ENCODE results near the gene SRSF10. TPM values are rescaled to one million over a fixed set of nuclear protein-coding genes. Genes with fewer than 3 reads are reported as not detected.

Gene SRSF10
- polyA plus RNA-seq, 3 donors, result 66.6 to 76.2 (median 75.6) TPM

- H3K4me2 ChIP-seq (replicated peaks; ENCODE audit: extremely low read depth, low read length, poor library complexity, severe bottlenecking), result no peak overlapping the region
- WGBS (ENCODE audit: insufficient coverage), result 87% methylated on average over 5 of the region's 20 CpGs
- no peaks in the 10 kb centered on the region for H4K20me1 ChIP-seq (ENCODE audit: insufficient read depth, low read length)
These were observed 38.8 kb upstream of the SRSF10 start for GRCh38 chr1:24018611-24019580.

More at GRCh38 chr1:24018611-24019580, 38.8 kb upstream of the SRSF10 start:
- Histone ChIP-seq H3K4me3 (replicated peaks in 1 of 3; ENCODE audit: low read depth in 2 of 3, low read length in 3 of 3) (no peak overlapping the region), H3K9ac (ENCODE audit: insufficient read depth, low read length, poor library complexity, severe bottlenecking) (no peak overlapping the region), H3K4me1 (ENCODE audit: control insufficient read depth in 1 of 2, insufficient read depth in 2 of 2, low read length in 2 of 2) (no peaks in the 10 kb centered on the region), H3K36me3 (replicated peaks in 1 of 2; ENCODE audit: control insufficient read depth in 1 of 2, insufficient read depth in 2 of 2, low read length in 2 of 2) (no peaks in the 10 kb centered on the region), H2AFZ (ENCODE audit: insufficient read depth, low read depth, low read length, poor library complexity, severe bottlenecking) (no peak overlapping the region), H3K27me3 (ENCODE audit: control insufficient read depth in 2 of 2, insufficient read depth in 2 of 2, low read length in 2 of 2) (no peaks in the 10 kb centered on the region), H3K9me3 (replicated peaks in 1 of 2; ENCODE audit: control insufficient read depth in 1 of 2, insufficient read depth in 1 of 2, low read length in 2 of 2) (no peaks in the 10 kb centered on the region), H3K27ac (ENCODE audit: low read depth in 1 of 2, low read length in 2 of 2) (no peak overlapping the region), H3K79me2 (ENCODE audit: insufficient read depth, low read length) (no peaks in the 10 kb centered on the region)
- H3K36me3 Mint-ChIP-seq, result no peaks in the 10 kb centered on the region
- intact Hi-C loops (cut with micrococcal nuclease), result no loop called here
- H3K4me1 Mint-ChIP-seq, result no peaks in the 10 kb centered on the region
- no peaks in the 10 kb centered on the region for H3K9me3 Mint-ChIP-seq
- no peak for TF ChIP-seq CTCF (IDR thresholded peaks at IDR 0.05)
- H3K27me3 Mint-ChIP-seq (ENCODE audit: low read depth in 3 of 3), result peaks cover 3 to 5% (median 4%) of the 10 kb centered on the region in 3 donors
- H3K27ac Mint-ChIP-seq, result peak overlapping the region in 1 of 7 donors; percentile 31
- no peak for DNase-seq
- no peak overlapping the region for H3K4me3 Mint-ChIP-seq
